ENCODE data around the gene FLNB.

Gene FLNB

GRCh38 chr3:58180099-58180880 is 172.1 kb downstream of the FLNB start:
- peaks cover 5% of the 10 kb centered on the region for H3K4me1 Mint-ChIP-seq
- H3K27me3 Mint-ChIP-seq (ENCODE audit: low read depth, poor library complexity): peaks cover 35% of the 10 kb centered on the region
- DNase-seq: no peak
- no peak overlapping the region for H3K4me3 Mint-ChIP-seq
- no peaks in the 10 kb centered on the region for H3K9me3 Mint-ChIP-seq
- H3K36me3 Mint-ChIP-seq (ENCODE audit: low read depth): no peaks in the 10 kb centered on the region
- TF ChIP-seq CTCF (IDR thresholded peaks at IDR 0.05): no peak
- H3K27ac Mint-ChIP-seq: no peak overlapping the region

GRCh38 chr3:58180940-58181587 is 172.8 kb downstream of the FLNB start:
- Mint-ChIP-seq H3K4me1 (no peaks in the 10 kb centered on the region), H3K9me3 (no peaks in the 10 kb centered on the region), H3K36me3 (ENCODE audit: low read depth) (no peaks in the 10 kb centered on the region), H3K27ac (no peak overlapping the region), H3K4me3 (no peak overlapping the region), H3K27me3 (ENCODE audit: low read depth, poor library complexity) (peaks cover 40% of the 10 kb centered on the region)
- DNase-seq: no peak
- TF ChIP-seq CTCF (IDR thresholded peaks at IDR 0.05): no peak

GRCh38 chr3:58183221-58183620 is 175.0 kb downstream of the FLNB start:
- Mint-ChIP-seq H3K27ac (no peak overlapping the region), H3K27me3 (ENCODE audit: low read depth, poor library complexity) (peaks cover 39% of the 10 kb centered on the region), H3K9me3 (no peaks in the 10 kb centered on the region), H3K4me1 (peaks cover 7% of the 10 kb centered on the region), H3K4me3 (no peak overlapping the region), H3K36me3 (ENCODE audit: low read depth) (no peaks in the 10 kb centered on the region)
- DNase-seq: no peak
- no peak for TF ChIP-seq CTCF (IDR thresholded peaks at IDR 0.05)

- peaks cover 13% of the 10 kb centered on the region for H3K4me1 Mint-ChIP-seq
- H3K9me3 Mint-ChIP-seq: no peaks in the 10 kb centered on the region
- H3K4me3 Mint-ChIP-seq: no peak overlapping the region
- no peak for TF ChIP-seq CTCF (IDR thresholded peaks at IDR 0.05)
- no peak overlapping the region for H3K27ac Mint-ChIP-seq
- H3K27me3 Mint-ChIP-seq (ENCODE audit: low read depth, poor library complexity): peaks cover 32% of the 10 kb centered on the region
- no peak for DNase-seq
- H3K36me3 Mint-ChIP-seq (ENCODE audit: low read depth): no peaks in the 10 kb centered on the region
These were observed 175.7 kb downstream of the FLNB start for GRCh38 chr3:58183891-58184290.

GRCh38 chr3:58184309-58184981 is 176.2 kb downstream of the FLNB start:
- Mint-ChIP-seq H3K4me3 (no peak overlapping the region), H3K27ac (no peak overlapping the region)
- TF ChIP-seq CTCF (IDR thresholded peaks at IDR 0.05): no peak

More at GRCh38 chr3:58184309-58184981, 176.2 kb downstream of the FLNB start:
- H3K4me1 Mint-ChIP-seq: peaks cover 19% of the 10 kb centered on the region
- peaks cover 33% of the 10 kb centered on the region for H3K27me3 Mint-ChIP-seq (ENCODE audit: low read depth, poor library complexity)
- no peaks in the 10 kb centered on the region for H3K9me3 Mint-ChIP-seq
- DNase-seq: no peak
- H3K36me3 Mint-ChIP-seq (ENCODE audit: low read depth): no peaks in the 10 kb centered on the region
